HepG2 (cell line): ENCODE results near the gene NRSN2. TPM values are rescaled to one million over a fixed set of nuclear protein-coding genes. Genes with fewer than 3 reads are reported as not detected.

Source experiments
- AGO1 ChIP-seq: fragments of 200-400 bp; formaldehyde crosslinking; IDR thresholded peaks from 2 replicates; pipeline ENCODE4 v1.6.1; 2017; ENCODE audit warnings: mild to moderate bottlenecking, low read depth, low read length, moderate library complexity; ENCODE audit not compliant: poor library complexity, severe bottlenecking
- ATF7 ChIP-seq, 2 experiments: fragments of 450-650 bp in 1 of 2; sonication (generic) in 1 of 2; formaldehyde crosslinking in 1 of 2; IDR thresholded peaks; 2 replicates each; pipeline versions ENCODE4 v1.4.0 to v1.6.1; 2016 to 2020; ENCODE audit warnings: antibody characterized with exemption in 1 of 2, mild to moderate bottlenecking in 1 of 2, missing genetic modification reagents in 1 of 2
- BRD4 ChIP-seq: sonication (generic); formaldehyde crosslinking; IDR thresholded peaks from 2 replicates; pipeline ENCODE4 v1.4.0; 2020; ENCODE audit warnings: missing genetic modification reagents
- CREM ChIP-seq, 2 experiments: sonication (generic) in 1 of 2; formaldehyde crosslinking in 1 of 2; IDR thresholded peaks; 2 replicates each; pipeline versions ENCODE4 v1.4.0 to v1.6.1; 2016 to 2020; ENCODE audit warnings: antibody characterized with exemption in 1 of 2, mild to moderate bottlenecking in 1 of 2, missing genetic modification reagents in 1 of 2
- ISX ChIP-seq: sonication (generic); formaldehyde crosslinking; conservative IDR thresholded peaks from 2 replicates; pipeline ENCODE4 v1.5.0; 2020; ENCODE audit warnings: missing genetic modification reagents
- POGZ ChIP-seq: sonication (generic); formaldehyde crosslinking; IDR thresholded peaks from 2 replicates; pipeline ENCODE4 v1.4.0; 2020; ENCODE audit warnings: mild to moderate bottlenecking, missing genetic modification reagents
- RFXANK ChIP-seq: IDR thresholded peaks from 2 replicates; pipeline ENCODE4 v1.6.1; 2016
- RXRB ChIP-seq: IDR thresholded peaks from 2 replicates; pipeline ENCODE4 v1.6.1; 2016; ENCODE audit warnings: borderline replicate concordance, missing genetic modification reagents, missing compliant biosample characterization
- TEAD3 ChIP-seq: optimal IDR thresholded peaks from 2 replicates; pipeline ENCODE3; 2016; ENCODE audit warnings: borderline replicate concordance
- ZFP37 ChIP-seq: sonication (generic); formaldehyde crosslinking; IDR thresholded peaks from 2 replicates; pipeline ENCODE4 v1.4.0; 2020; ENCODE audit warnings: missing genetic modification reagents, borderline replicate concordance
- ZNF234 ChIP-seq: sonication (generic); formaldehyde crosslinking; conservative IDR thresholded peaks from 2 replicates; pipeline ENCODE4 v1.5.1; 2020; ENCODE audit warnings: mild to moderate bottlenecking, missing genetic modification reagents
- ZNF326 ChIP-seq: sonication (generic); formaldehyde crosslinking; IDR thresholded peaks from 2 replicates; pipeline ENCODE4 v1.4.0; 2020; ENCODE audit warnings: missing genetic modification reagents, borderline replicate concordance
- ZNF343 ChIP-seq: sonication (generic); formaldehyde crosslinking; IDR thresholded peaks from 2 replicates; pipeline ENCODE4 v1.4.0; 2020; ENCODE audit warnings: mild to moderate bottlenecking, missing genetic modification reagents
- ZNF431 ChIP-seq: sonication (generic); formaldehyde crosslinking; IDR thresholded peaks from 2 replicates; pipeline ENCODE4 v1.9.0; 2022; ENCODE audit warnings: missing genetic modification reagents, low read depth, mild to moderate bottlenecking, borderline replicate concordance
- ZNF501 ChIP-seq: sonication (generic); formaldehyde crosslinking; IDR thresholded peaks from 2 replicates; pipeline ENCODE4 v1.5.1; 2020; ENCODE audit warnings: mild to moderate bottlenecking, moderate library complexity, missing genetic modification reagents
- ZNF660 ChIP-seq: sonication (generic); formaldehyde crosslinking; IDR thresholded peaks from 2 replicates; pipeline ENCODE4 v1.5.1; 2020; ENCODE audit warnings: mild to moderate bottlenecking, low read depth, missing genetic modification reagents, borderline replicate concordance
- ZNF790 ChIP-seq: sonication (generic); formaldehyde crosslinking; IDR thresholded peaks from 2 replicates; pipeline ENCODE4 v1.8.0; 2022; ENCODE audit warnings: missing genetic modification reagents, mild to moderate bottlenecking, borderline replicate concordance
- polyA plus RNA-seq, 8 experiments: library from polyadenylated mRNA; depleted of rRNA in 3 of 8; stranded (reverse) in 7 of 8; unstranded in 1 of 8; fragments of >200 nt; fragmentation: Illumina TruSeq in 4 of 8; extraction: Trizol in 4 of 8; gene quantifications; 2 replicates each; pipeline versions ENCODE4 v1.2.1 to v1.2.3, GENCODE V29; 2011 to 2016; ENCODE audit warnings: low read depth in 4 of 8, missing spikeins in 1 of 8, mixed read lengths in 1 of 8; ENCODE audit not compliant: insufficient read depth in 1 of 8
- total RNA-seq, 5 experiments: library from RNA; depleted of rRNA; stranded (reverse); fragments of >200 nt; fragmentation: Illumina TruSeq; extraction: Trizol; gene quantifications; 2 replicates each; pipeline ENCODE4 v1.2.3, GENCODE V29; 2016; ENCODE audit warnings: low read depth in 1 of 5
- TF ChIP-seq, protein P1 (sequence below): sonication (generic); formaldehyde crosslinking; conservative IDR thresholded peaks from 2 replicates; pipeline ENCODE4 v1.8.0; 2022; ENCODE audit warnings: missing genetic modification reagents
- TF ChIP-seq, protein P2 (sequence below): sonication (generic); formaldehyde crosslinking; IDR thresholded peaks from 2 replicates; pipeline ENCODE4 v1.5.0; 2020; ENCODE audit warnings: mild to moderate bottlenecking, missing genetic modification reagents, borderline replicate concordance
- TF ChIP-seq, protein P3 (sequence below): sonication (generic); formaldehyde crosslinking; conservative IDR thresholded peaks from 2 replicates; pipeline ENCODE4 v1.8.1; 2023; ENCODE audit warnings: missing genetic modification reagents
- TF ChIP-seq, protein P4 (sequence below): sonication (generic); formaldehyde crosslinking; conservative IDR thresholded peaks from 2 replicates; pipeline ENCODE4 v1.4.0; 2020; ENCODE audit warnings: missing genetic modification reagents

The NRSN2 gene
- total and polyA plus RNA-seq, 2 of the 13 experiments (the other 11 are each of a cell fraction or from before 2014, with no cell fraction given): 32.3 to 49.4 TPM

DNA sequence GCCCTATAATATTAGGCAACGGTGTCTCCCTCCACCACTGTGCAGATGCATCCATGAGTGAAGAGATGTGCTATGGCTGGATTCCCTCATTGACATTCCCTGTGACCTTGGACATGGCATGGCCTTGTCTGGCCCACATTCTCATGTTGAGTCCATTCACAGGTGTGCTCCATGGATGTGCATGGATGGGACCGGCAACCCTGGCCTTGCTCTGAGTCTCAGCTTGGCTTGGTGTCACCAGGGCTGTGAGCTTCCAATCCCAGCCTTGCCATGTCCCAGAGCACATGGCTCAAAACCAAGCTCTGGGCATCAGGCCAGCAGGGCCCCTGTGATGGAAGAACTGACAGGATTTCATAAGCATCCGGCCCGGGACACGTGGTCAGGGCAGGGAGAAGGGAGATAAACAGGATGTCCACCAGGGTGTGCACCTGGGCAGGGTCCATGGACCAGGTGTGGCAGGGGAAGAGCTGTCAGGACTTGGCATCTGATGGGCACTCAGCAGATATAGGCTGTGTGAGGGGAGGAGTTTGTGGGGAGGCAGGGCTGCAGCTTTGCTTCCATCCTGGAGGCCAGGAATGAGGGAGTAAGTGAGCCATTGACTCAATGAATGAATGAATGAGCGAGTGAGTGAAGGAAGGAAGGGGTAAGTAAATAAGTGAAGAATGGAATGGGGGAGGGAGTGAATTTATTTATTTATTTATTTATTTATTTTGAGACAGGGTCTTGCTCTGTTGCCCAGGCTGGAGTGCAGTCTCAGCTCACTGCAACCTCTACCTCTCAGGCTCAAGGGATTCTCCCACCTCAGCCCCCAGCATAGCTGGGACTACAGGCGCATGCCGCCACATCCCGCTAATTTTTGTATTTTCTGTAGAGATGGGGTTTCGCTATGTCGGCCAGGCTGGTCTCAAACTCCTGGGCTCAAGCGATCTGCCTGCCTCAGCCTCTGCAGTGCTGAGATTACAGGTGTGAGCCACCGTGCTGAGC lies 15.7 kb downstream of the NRSN2 start (continued):
- peak; percentile 32; the same call in 1 of the 2 replicates for TF ChIP-seq ATF7 (IDR thresholded peaks at IDR 0.05)
- peak; percentile 96 for TF ChIP-seq ATF7 (CRISPR knock-in tag; IDR thresholded peaks at IDR 0.05)
- TF ChIP-seq RXRB: peak; percentile 98
- TF ChIP-seq AGO1: no peak
- TF ChIP-seq, protein P1, sequence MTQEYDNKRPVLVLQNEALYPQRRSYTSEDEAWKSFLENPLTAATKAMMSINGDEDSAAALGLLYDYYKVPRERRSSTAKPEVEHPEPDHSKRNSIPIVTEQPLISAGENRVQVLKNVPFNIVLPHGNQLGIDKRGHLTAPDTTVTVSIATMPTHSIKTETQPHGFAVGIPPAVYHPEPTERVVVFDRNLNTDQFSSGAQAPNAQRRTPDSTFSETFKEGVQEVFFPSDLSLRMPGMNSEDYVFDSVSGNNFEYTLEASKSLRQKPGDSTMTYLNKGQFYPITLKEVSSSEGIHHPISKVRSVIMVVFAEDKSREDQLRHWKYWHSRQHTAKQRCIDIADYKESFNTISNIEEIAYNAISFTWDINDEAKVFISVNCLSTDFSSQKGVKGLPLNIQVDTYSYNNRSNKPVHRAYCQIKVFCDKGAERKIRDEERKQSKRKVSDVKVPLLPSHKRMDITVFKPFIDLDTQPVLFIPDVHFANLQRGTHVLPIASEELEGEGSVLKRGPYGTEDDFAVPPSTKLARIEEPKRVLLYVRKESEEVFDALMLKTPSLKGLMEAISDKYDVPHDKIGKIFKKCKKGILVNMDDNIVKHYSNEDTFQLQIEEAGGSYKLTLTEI (CRISPR knock-in tag): no peak
- peak; percentile 93 for TF ChIP-seq TEAD3 (CRISPR knock-in tag)
- TF ChIP-seq ZFP37: peak; percentile 99; the same call in 1 of the 2 replicates
- no peak for TF ChIP-seq ZNF234 (CRISPR knock-in tag)
- TF ChIP-seq ISX: no peak
- TF ChIP-seq ZNF343 (CRISPR knock-in tag): peak; percentile 95; the same call in 1 of the 2 replicates
- TF ChIP-seq RFXANK (CRISPR knock-in tag): peak; percentile 95
- peak; percentile 99 for TF ChIP-seq ZNF431 (CRISPR knock-in tag)
- TF ChIP-seq, protein P2, sequence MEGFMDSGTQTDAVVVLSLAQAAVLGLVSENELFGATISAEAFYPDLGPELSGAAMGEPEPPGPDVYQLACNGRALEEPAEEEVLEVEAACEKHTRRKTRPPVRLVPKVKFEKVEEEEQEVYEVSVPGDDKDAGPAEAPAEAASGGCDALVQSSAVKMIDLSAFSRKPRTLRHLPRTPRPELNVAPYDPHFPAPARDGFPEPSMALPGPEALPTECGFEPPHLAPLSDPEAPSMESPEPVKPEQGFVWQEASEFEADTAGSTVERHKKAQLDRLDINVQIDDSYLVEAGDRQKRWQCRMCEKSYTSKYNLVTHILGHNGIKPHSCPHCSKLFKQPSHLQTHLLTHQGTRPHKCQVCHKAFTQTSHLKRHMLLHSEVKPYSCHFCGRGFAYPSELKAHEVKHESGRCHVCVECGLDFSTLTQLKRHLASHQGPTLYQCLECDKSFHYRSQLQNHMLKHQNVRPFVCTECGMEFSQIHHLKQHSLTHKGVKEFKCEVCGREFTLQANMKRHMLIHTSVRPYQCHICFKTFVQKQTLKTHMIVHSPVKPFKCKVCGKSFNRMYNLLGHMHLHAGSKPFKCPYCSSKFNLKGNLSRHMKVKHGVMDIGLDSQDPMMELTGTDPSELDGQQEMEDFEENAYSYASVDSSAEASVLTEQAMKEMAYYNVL (CRISPR knock-in tag): peak; percentile 98
- TF ChIP-seq ZNF660 (CRISPR knock-in tag): peak; percentile 83; the same call in 1 of the 2 replicates
- peak; percentile 96 for TF ChIP-seq ZNF326 (CRISPR knock-in tag)
- TF ChIP-seq POGZ (CRISPR knock-in tag): peak; percentile 98
- TF ChIP-seq, protein P3, sequence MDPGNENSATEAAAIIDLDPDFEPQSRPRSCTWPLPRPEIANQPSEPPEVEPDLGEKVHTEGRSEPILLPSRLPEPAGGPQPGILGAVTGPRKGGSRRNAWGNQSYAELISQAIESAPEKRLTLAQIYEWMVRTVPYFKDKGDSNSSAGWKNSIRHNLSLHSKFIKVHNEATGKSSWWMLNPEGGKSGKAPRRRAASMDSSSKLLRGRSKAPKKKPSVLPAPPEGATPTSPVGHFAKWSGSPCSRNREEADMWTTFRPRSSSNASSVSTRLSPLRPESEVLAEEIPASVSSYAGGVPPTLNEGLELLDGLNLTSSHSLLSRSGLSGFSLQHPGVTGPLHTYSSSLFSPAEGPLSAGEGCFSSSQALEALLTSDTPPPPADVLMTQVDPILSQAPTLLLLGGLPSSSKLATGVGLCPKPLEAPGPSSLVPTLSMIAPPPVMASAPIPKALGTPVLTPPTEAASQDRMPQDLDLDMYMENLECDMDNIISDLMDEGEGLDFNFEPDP: no peak
- peak; percentile 99 for TF ChIP-seq BRD4 (CRISPR knock-in tag)
- TF ChIP-seq CREM (IDR thresholded peaks at IDR 0.05): peak; percentile 38; the same call in 1 of the 2 replicates
- no peak for TF ChIP-seq CREM (CRISPR knock-in tag; IDR thresholded peaks at IDR 0.05)
- TF ChIP-seq ZNF790: no peak
- TF ChIP-seq, protein P4, sequence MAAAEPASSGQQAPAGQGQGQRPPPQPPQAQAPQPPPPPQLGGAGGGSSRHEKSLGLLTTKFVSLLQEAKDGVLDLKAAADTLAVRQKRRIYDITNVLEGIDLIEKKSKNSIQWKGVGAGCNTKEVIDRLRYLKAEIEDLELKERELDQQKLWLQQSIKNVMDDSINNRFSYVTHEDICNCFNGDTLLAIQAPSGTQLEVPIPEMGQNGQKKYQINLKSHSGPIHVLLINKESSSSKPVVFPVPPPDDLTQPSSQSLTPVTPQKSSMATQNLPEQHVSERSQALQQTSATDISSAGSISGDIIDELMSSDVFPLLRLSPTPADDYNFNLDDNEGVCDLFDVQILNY (CRISPR knock-in tag): peak; percentile 68; the same call in 1 of the 2 replicates
- peak; percentile 98 for TF ChIP-seq ZNF501 (CRISPR knock-in tag)
